Measurements from ENCODE around the gene ZNF423.

GRCh38 chr16:49552313-49552928 lies 303.5 kb downstream of the ZNF423 start:
- TF ChIP-seq L3MBTL2 (conservative IDR thresholded peaks at IDR 0.05) (no peak), LEF1 (IDR thresholded peaks at IDR 0.05; ENCODE audit: borderline replicate concordance) (no peak), FOXM1 (IDR thresholded peaks at IDR 0.05; ENCODE audit: borderline replicate concordance) (no peak), NFRKB (IDR thresholded peaks at IDR 0.05) (no peak), SP1 (IDR thresholded peaks at IDR 0.05) (no peak), TARDBP (IDR thresholded peaks at IDR 0.05) (no peak), ARNT (IDR thresholded peaks at IDR 0.05) (no peak), BHLHE40 (IDR thresholded peaks at IDR 0.05; ENCODE audit: borderline replicate concordance) (no peak), FOXK2 (IDR thresholded peaks at IDR 0.05) (no peak), ELF4 (IDR thresholded peaks at IDR 0.05) (no peak), CTBP1 (IDR thresholded peaks at IDR 0.05; ENCODE audit: borderline replicate concordance) (no peak), PKNOX1 (IDR thresholded peaks at IDR 0.05) (no peak)
